CD4-positive, alpha-beta T cell treated with Interleukin-15 for 1 hour (primary cell): ENCODE data around the gene IER3IP1.
"Not testable (repeated sequence)": the region's sequence is repeated elsewhere in the genome, so short reads cannot be mapped to it uniquely, and the experiment has no call there.

ENCODE experiments used
- DNase-seq: peaks from one replicate; pipeline ENCODE4 v3.0.0-alpha.2; 2020

IER3IP1 gene

DNA sequence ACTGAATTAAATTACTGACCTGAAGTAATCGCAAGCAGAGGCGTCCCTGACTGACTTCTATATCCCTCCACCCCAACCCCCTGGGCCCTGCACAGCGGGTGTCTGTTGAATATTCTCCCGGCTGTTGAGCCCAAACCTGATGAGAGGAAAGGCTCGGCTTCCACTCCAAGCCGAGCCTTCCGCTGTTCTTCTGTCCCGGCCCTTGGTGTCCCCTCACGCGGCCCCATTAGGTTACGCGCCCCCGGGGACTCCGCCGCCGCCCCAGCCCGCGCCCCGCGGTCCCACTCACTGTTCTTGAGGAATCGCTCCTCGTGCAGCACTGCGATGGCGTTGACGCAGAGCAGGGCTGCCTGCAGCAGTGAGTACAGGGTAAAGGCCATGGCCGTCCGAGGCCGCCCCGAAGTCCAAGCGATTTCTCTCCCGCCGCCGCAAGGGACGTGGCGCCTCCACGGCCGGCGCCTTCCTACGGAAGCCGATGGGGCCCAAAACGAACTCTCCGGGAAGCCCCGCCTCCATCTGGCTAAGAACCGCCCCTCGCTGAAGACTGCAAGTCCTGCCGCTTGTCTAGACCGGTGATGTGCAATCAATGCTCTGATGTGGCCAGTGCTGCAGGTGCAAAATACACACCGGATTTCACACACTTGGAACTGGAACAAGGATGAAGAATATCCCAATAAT, at the start of gene IER3IP1:
IER3IP1 (minus strand) TSS at position 467 of the 678 bp plus-strand sequence; CDS start at position 380, 87 bp downstream.
- DNase-seq = peak; percentile 86

- no peak for DNase-seq
These were observed 39.5 kb upstream of the IER3IP1 start for GRCh38 chr18:47215554-47216138.

GRCh38 chr18:47209171-47209570, 33.0 kb upstream of the IER3IP1 start:
- DNase-seq = no peak

DNA sequence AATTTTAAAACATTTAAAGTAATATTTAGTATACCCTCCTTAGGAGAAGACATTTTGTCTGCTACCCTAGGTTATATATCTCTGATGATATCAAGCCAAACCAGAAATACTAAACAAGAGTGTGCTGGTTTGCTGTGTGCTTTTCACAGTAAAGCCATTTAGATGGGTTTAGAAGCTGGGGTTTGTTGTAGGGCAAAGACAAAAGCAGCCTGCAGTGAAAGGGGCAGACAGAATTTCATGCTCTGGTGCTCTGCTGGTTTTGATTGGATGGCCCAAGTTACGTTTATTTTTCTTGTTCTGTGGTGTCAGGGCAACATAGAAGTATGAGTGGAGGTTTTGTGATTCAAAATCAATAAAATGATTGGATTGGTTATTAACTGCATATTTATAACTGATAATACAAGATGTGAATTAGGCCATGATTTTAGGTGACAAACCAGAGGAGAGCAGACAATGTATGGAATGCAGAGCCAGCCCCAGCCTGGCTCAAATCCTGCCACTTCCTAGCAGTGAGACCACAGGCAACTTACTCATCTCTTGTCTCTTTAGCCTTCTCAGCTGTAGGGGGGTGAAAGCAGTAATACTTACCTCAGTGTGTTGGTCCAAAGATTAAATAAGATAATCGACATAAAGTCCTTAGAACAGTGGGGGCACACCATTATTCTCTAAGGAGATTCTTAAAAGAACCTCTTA, 30.9 kb upstream of the IER3IP1 start:
- DNase-seq = no peak

DNA sequence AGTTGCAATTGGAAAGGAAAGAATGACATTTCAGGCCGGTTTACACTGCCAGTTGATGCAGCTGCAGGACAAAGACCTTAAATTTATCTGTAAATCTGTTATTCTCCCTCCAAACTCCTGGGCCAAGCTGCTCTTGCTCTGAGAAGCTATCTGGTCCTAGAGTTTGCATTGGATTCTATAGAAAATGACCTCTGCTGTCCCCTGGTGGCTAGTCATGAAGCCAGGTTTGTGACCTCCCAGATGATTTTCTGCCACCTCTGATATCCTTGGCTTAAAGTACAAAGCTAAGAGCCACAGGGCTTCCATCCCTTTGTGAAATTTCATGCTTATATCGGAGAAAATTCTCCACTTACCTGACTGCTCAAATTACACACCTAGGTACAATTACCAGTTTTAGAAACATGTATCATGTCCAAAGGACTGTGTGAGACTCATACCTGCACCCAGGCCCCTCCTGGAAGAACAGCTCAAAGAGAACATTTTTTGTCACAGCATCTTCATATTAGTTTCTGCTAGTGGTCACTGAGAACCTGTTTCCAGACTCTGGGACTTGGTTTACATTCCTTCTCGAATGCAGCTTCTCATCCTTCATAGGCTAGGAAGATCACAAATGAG, 28.9 kb upstream of the IER3IP1 start:
- no peak for DNase-seq

- DNase-seq = no peak
These were observed 27.7 kb upstream of the IER3IP1 start for GRCh38 chr18:47203626-47204464.

DNA sequence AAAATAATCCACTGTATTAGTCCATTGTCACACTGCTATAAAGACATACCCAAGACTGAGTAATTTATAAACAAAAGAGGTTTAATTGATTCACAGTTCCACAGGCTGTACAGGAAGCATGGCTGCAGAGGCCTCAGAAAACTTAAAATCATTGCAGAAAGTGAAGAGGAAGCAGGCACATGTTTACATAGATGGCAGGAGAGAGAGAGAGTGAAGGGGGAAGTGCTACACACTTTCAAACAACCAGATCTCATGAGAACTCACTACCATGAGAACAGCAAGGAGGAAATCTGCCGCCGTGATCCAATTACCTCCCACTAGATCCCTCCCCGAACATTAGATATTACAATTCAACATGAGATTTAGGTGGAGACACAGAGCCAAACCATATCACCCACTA, 19.8 kb upstream of the IER3IP1 start:
- DNase-seq = not testable (repeated sequence)

- no peak for DNase-seq
These were observed 15.8 kb upstream of the IER3IP1 start for GRCh38 chr18:47191961-47192360.

GRCh38 chr18:47187721-47188120, 11.6 kb upstream of the IER3IP1 start:
- no peak for DNase-seq

DNA sequence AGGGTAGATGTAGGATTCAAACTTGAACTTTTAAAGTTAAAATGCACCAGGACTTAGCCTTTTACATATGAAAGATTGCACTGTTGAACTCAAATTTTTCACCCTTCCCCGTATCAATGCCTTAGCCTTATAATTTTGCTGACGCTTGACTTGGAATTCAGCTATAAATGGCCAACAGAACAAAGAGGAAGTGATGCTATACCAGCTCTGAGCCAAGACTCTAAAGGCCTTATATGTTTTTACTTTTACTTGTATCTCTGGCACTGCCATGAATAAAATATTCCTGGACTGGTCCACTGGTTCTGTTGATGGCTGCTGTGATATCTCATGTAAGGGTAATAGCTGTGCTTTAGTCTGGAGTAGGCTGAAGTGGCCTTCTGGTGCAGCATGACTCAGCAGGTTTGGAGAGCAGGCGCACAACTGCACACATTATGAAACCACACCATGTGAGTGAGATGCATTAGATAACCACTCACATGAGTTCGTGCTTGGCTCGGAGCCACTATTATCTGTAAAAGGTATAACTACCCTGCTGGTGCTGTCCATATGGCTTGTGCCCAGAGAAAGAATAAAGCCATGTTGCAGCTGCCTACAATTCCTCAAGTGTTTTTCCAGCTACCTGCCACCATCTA, 8.4 kb upstream of the IER3IP1 start:
- no peak for DNase-seq

- not testable (repeated sequence) for DNase-seq
These were observed 6.0 kb upstream of the IER3IP1 start for GRCh38 chr18:47182156-47182555.

- DNase-seq = no peak
These were observed 4.6 kb upstream of the IER3IP1 start for GRCh38 chr18:47180765-47181164.

- DNase-seq = no peak
These were observed 3.4 kb upstream of the IER3IP1 start for GRCh38 chr18:47179520-47179919.

DNA sequence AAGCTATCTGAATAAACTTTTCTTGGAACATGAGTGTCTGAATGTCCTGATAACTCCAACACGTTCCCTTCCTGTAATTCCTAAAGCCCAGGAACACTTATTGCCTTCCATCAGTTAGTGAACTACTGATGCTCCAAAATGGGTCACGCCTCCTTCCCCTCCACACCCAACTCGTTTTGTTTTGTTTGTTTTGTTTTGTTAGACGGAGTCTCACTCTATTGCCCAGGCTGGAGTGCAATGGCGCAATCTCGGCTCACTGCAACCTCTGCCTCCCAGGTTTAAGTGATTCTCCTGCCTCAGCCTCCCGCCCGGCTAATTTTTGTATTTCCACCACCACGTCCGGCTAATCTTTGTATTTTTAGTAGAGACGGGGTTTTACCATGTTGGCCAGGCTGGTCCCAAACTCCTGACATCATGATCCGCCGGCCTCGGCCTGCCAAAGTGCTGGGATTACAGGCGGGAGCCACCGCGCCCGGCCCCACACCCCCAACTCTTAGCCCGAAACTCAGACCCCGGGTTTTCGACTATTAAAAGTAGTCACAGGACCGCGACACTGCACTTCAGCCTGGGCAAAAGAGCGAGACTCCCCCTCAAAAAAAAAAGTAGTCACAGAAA, 774 bp downstream of the IER3IP1 start:
- DNase-seq = no peak

- no peak for DNase-seq
These were observed 1.5 kb downstream of the IER3IP1 start for GRCh38 chr18:47174545-47175116.

DNA sequence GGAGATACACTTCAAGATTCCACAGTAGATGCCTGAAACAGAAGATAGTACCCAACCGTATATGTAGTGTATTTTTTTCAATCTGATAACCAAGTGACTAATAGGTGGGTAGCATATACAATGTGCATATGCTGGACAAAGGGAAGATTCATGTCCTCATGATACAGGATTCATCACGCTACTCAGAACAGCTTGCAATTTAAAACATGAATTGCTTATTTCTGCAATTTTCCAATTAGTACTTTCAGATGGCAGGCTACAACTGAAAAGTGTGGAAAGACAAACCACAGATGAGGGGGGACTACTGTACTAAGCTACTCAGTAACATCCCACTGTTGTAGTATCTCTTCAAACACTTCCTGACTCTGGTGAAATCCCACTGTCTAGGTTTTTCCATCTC, 3.7 kb downstream of the IER3IP1 start:
- DNase-seq = no peak

DNA sequence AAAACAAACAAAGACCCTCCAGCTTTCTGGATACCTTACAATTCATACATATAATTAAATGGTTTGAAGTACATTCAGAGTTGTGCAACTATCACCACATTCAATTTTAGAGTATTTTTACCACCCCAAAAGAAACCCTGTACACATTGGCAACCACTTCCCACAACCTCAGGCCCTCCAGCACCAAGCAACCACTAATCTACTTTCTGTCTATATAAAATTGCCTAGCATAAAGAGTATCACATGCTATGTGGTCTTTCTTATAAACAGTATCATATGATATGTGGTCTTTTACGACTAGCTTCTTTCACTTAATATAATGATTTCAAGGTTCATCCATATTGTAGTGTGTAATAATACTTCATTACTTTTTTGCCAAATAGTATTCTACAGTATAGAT, 7.3 kb downstream of the IER3IP1 start:
- DNase-seq = no peak

DNA sequence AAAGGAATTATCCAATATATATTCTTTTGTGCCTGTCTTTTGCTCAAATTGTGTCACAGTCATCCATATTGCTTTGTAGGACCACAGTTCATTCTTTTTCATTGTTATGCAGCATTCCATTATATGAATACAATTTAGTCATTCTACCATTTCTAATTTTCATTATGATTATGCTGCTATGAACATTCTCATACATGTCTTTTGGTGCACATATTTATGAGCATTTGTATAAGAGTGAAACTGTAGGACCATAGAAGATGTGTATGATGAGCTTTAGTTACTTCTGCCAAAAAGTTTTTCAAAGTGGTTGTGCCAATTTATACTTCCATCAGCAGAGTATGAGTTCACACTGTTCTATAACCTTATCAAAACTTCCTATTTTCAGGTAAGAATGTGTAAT, 7.7 kb downstream of the IER3IP1 start:
- no peak for DNase-seq

- DNase-seq = no peak
These were observed 9.9 kb downstream of the IER3IP1 start for GRCh38 chr18:47166294-47166693.

DNA sequence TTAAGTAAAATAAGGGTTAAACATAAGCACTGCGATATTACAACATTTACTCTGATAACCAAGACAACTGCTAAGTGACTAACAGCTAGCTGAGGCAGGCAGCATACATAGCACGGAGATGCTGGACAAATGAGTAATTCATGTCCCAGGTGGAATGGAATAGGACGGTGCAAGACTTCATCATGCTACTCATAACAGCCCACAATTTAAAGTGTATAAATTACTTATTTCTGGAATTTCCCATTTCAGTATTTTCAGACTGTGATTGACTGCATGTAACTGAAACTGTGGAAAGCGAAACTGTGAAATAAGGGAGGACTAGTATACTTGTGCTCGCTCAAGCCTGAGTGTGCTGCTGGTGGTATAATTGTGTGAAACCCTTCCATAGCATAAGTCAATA, 12.9 kb downstream of the IER3IP1 start:
- DNase-seq = no peak

- no peak for DNase-seq
These were observed 15.9 kb downstream of the IER3IP1 start for GRCh38 chr18:47160256-47160655.

GRCh38 chr18:47158404-47158803, 17.8 kb downstream of the IER3IP1 start:
- not testable (repeated sequence) for DNase-seq
